ENCODE data around the gene MEGF8. TPM values are rescaled to one million over a fixed set of nuclear protein-coding genes. Genes with fewer than 3 reads are reported as not detected.

Gene MEGF8, protein sequence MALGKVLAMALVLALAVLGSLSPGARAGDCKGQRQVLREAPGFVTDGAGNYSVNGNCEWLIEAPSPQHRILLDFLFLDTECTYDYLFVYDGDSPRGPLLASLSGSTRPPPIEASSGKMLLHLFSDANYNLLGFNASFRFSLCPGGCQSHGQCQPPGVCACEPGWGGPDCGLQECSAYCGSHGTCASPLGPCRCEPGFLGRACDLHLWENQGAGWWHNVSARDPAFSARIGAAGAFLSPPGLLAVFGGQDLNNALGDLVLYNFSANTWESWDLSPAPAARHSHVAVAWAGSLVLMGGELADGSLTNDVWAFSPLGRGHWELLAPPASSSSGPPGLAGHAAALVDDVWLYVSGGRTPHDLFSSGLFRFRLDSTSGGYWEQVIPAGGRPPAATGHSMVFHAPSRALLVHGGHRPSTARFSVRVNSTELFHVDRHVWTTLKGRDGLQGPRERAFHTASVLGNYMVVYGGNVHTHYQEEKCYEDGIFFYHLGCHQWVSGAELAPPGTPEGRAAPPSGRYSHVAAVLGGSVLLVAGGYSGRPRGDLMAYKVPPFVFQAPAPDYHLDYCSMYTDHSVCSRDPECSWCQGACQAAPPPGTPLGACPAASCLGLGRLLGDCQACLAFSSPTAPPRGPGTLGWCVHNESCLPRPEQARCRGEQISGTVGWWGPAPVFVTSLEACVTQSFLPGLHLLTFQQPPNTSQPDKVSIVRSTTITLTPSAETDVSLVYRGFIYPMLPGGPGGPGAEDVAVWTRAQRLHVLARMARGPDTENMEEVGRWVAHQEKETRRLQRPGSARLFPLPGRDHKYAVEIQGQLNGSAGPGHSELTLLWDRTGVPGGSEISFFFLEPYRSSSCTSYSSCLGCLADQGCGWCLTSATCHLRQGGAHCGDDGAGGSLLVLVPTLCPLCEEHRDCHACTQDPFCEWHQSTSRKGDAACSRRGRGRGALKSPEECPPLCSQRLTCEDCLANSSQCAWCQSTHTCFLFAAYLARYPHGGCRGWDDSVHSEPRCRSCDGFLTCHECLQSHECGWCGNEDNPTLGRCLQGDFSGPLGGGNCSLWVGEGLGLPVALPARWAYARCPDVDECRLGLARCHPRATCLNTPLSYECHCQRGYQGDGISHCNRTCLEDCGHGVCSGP (N-terminal part only)
- total RNA-seq (2014; rRNA removed; shearing (Covaris generic)) = 11.0 and 11.6 TPM in 2 replicates

DNA sequence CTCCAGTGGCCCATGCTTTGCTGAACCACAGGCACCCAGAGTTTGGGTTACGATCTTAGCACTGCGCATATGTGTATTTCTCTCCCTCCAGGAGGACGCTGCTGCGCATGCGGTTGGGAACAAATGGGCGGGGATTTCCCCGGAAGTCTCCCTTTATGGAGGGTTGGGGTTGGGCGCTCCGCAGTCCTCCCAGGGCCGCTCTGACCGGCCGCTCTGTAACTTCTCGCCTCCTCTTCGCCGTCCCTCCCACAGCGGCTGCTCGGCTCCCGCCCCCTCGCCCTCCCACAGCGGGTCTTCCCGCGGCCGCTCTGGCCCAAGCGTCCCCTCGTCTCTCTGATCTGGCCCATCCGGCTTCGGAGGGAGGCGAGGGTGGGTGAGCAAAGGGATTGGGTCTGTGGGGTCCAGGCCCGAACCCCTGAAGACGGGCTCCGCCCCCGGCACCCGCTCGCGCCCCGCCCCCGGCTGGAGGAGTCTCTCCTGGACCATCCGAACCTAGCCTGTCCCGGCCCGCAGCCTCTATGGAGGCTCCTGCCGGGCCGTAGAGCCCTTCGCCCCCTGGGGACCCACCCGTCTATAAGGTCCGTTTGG is at the start of gene MEGF8:
Gene MEGF8, plus strand, starts transcription at position 328 of the 588 bp plus-strand sequence. CDS start 609 bp downstream, outside the sequence.
- peak; percentile 99 for DNase-seq (ENCODE audit: low read depth)

- DNase-seq (ENCODE audit: low read depth) = no peak
These were observed 49.2 kb upstream of the MEGF8 start for GRCh38 chr19:42276284-42276683.

- DNase-seq (ENCODE audit: low read depth) = peak; percentile 25
These were observed 48.6 kb upstream of the MEGF8 start for GRCh38 chr19:42276821-42277220.

DNA sequence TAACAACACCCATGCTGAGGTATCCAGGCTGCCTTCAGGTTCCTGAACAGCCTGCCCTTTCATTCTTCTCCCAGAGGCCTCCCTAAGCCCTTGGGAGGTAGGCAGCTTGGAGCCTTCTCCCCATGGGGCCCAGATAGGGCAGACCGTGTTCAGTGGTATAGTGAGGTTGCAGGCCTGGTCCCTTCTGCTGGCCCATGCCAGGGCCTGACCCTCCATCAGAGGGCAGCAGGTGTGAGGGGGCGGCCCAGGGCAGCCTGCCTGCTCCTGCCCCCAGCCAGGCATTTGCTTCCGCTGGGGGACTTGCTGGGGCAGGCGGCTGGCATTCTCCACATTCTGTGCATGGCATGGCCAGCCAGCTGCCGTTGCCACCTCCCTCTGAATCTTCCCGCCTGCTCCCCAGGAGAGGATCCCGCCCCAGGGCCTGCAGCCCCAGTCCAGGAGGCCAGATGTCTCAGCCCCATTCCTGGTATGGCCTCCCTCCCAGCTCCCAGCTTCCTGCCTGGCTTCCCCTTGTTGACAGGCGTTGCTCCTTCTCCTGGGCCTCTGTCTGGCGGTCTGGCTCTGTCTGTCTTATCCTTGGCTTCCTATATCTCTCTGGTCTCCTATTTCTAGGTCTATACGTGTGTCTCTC is 47.5 kb upstream of the MEGF8 start:
- DNase-seq (ENCODE audit: low read depth) = peak; percentile 76

DNA sequence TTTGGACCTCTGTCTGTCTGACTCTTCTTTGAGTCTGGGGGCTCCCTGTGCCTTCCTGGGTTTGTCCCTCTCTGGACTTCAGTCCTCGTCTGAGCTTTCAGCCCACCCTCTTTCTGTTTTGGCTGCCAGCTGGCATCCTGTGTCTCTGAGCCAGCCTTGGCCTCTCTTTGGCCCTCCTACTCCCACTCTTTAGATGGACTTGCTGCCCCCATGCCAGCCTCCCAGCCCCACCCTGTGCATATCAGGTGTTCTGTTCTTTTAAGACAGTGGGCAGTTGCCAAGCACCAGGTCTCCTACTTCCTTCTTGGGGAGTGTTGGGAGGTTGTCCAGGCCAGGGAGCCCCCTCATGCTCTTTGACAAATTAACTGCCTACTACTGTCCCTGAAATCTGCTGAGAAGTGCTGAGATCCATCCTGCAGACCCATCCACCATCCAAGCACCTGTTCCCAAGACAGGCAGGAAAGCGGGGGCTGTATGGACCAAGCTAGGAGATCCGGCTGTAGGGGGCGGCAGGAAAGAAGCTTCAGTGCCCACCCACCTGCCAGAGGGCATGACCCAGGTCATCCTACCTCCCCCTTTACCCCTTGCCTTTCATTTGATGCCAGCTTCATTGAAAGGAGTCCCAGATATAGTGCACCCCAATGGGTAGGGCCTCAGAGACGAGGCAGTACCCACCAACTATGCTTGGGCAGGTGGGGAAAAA is 46.8 kb upstream of the MEGF8 start:
- DNase-seq (ENCODE audit: low read depth) = no peak

GRCh38 chr19:42279155-42279901 is 46.1 kb upstream of the MEGF8 start:
- DNase-seq (ENCODE audit: low read depth) = no peak

GRCh38 chr19:42279902-42280814 is 45.3 kb upstream of the MEGF8 start:
- peak; percentile 95 for DNase-seq (ENCODE audit: low read depth)

- DNase-seq (ENCODE audit: low read depth) = peak; percentile 57
These were observed 44.7 kb upstream of the MEGF8 start for GRCh38 chr19:42280815-42281145.

DNA sequence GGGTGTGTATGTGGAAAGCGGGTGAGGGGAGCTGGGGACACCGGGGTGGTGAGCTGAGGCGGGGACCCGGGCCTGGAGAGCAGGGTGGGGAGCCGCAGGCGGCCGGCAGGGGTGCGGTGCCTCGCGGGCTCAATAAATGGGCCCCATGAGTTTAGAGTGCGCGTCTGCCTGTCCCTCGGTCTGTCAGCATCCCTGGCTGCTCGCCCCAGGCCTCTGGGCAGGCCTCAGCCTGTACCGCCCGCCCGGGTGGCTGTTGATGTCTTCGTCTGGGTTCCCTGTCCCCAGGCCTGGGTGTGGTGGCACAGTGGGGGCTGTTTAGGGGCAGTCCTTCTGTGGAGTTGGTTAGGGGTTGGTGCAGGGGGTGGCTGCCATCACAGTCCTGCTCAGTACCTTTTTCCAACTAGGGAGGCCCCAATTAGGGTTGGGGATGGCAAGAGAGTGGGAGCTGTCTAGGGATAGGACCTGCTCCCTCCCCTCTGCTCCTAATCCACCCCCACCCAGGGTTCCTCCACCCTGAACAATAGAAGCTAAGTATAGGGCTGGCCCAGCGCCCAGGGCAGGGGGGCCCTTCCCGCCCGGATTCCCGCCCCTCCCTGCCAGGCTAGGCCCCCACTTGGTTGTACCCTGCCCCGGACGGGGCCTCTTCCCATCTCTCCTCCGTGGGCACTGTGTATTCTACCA is 44.1 kb upstream of the MEGF8 start:
- DNase-seq (ENCODE audit: low read depth) = peak; percentile 65

DNA sequence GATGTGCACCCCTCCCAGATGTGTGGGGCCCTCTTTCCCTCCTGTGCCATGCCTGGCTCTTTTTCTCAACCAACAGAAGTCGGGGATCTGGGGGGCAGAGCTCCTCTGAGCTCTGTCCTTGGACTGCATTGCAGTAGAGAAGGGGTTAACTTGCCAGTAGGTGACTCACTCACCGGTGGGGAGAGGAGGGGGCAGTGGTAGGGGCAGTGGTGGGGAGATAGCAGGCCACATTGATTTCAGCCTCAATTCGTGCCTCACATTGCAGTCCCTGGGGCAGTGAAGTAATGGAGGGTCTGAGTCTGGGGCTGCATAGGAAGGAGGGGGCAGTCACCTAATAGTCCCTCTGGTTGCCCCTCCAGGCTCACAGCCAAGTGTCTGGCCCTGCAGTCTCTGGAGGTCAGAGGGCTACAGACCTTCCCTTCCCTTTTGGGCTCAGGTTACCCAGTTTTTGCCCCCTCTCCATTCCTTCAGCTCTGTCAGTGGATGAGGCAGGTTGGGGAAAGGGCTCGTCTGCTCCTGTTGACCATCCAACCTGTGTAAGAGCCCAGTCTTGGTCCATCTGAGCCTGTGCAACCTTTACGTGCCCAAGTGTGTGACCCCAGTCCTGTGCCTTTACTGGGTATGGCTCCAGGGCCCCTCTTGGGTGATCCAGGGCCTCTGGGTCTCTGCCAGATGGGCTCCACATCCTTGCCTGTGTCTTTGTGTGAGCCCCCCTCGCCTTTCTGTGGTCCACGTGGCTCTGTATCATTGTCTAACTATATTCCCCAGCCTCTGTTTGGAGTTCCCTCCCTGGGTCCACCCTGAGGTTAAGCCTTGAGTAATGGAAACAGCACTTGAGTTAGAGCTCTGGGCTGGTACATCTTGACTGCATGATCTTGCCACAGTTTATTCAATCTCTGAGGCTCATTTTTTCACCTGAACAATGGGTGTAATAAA is 43.3 kb upstream of the MEGF8 start:
- peak; percentile 75 for DNase-seq (ENCODE audit: low read depth)

DNA sequence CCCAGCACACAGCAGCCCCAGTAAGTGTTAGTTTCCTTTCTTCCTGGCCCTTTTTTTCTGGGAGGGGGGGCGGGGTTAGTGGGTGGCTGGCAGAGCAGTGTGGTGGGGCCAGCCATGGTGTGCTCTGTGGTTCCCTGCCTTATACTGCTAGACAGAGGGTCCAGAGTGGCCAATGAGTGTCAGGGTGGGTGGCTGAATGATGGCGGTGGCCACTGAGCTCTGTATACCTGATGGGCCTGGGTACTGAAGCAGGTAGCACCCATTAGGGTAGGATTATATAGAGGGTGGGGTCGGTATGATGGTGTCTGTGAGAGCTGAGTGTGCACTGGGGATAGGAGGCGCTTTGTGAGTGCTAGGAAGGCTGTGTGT is 42.6 kb upstream of the MEGF8 start:
- no peak for DNase-seq (ENCODE audit: low read depth)

DNA sequence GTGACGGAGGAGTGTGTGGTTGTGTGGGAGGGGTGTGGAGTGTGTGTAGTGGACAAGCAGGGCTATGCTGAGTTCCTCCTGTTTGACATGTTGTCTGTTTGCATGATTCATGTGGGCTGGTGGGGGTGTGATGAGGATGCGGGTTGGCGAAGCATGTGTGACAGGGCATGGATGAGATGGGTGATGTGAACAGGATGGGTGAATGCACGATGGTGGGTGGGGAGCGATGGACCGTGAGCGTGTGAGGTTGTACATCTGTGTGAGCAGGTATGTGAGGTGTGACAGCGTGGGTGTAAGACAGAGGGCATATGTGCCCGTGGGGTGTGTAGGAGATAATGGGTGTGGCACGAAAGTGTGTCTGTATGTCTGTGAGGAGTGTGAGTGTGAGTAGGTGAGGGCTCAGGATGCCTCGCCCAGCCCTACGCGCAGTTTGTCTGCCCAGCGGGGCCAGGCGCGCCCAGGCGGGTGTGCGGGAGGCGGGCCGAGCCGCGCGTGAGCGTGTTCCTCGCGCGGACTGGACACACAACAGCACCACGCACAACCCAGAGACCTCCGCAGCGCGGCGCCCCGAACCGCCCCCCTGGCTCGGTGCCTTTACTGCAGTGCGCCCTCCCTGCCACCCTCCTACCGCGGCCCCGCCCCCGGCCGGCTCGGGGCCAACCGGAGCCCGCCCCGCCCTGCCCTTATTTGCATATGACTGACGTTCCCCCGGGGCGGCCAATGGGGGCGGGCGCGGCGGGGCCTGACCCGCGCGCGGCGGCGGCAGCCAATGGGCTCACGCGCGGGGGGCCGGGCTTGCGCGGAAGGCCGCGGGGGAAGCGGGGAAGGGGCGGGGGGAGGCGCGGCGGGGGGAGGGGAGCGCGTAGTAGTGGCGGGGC is 42.0 kb upstream of the MEGF8 start:
- peak; percentile 97 for DNase-seq (ENCODE audit: low read depth)

DNA sequence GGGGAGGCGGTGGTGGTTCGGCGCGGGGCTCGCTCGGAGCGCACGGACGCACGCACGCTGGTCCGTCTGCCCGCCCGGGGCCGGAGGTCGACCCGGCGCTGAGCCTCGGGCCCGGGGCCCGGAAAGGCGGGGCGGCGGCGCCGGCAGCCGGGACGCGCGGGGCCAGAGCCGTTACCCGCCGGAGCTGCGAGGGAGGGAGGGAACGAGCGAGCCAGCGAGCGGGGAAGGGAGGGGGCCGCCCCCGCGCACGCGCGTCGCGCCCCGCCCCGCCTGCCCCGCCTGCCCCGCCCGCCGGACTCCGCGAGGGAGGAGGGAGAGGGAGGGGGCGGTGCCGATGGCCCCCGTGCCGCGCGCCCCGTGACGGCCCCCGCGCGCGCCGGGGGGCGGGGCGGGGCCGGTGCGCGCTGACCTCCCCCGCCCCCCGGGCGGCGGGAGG is 41.4 kb upstream of the MEGF8 start:
- DNase-seq (ENCODE audit: low read depth) = peak; percentile 90

- DNase-seq (ENCODE audit: low read depth) = no peak
These were observed 40.7 kb upstream of the MEGF8 start for GRCh38 chr19:42284591-42285341.

- DNase-seq (ENCODE audit: low read depth) = no peak
These were observed 39.9 kb upstream of the MEGF8 start for GRCh38 chr19:42285541-42285941.

GRCh38 chr19:42285988-42286348 is 39.5 kb upstream of the MEGF8 start:
- DNase-seq (ENCODE audit: low read depth) = no peak

Data from Daoy (cell line).